ENCODE results near the gene USP53. TPM values are rescaled to one million over a fixed set of nuclear protein-coding genes. Genes with fewer than 3 reads are reported as not detected.
"Not testable (repeated sequence)": the region's sequence is repeated elsewhere in the genome, so short reads cannot be mapped to it uniquely, and the experiment has no call there.

USP53 gene
- polyA plus RNA-seq, 3 donors: 9.7 to 28.2 (median 15.6) TPM

- no peak overlapping the region for H3K27ac ChIP-seq (ENCODE audit: low read depth, low read length)
- WGBS, 3 donors: 91 to 99% (median 93%) methylated on average over 1 of the region's 1 CpG
These were observed 5.6 kb downstream of the USP53 start for GRCh38 chr4:119218093-119218492.

GRCh38 chr4:119221412-119221811, 8.9 kb downstream of the USP53 start:
- no peak overlapping the region for H3K27ac ChIP-seq (ENCODE audit: low read depth, low read length)
- WGBS, 3 donors: 82 to 93% (median 85%) methylated on average over 4 of the region's 4 CpGs

- H3K27ac ChIP-seq (ENCODE audit: low read depth, low read length): no peak overlapping the region
These were observed 15.2 kb downstream of the USP53 start for GRCh38 chr4:119227690-119228089.

- 92 to 96% (median 93%) methylated on average over 3 of the region's 3 CpGs for WGBS, 3 donors
These were observed 15.9 kb downstream of the USP53 start for GRCh38 chr4:119228406-119228805.

GRCh38 chr4:119229908-119230687, 17.6 kb downstream of the USP53 start:
- 76 to 90% (median 90%) methylated on average over 4 of the region's 4 CpGs for WGBS, 3 donors
- no peak overlapping the region for H3K27ac ChIP-seq (ENCODE audit: low read depth, low read length)

More at GRCh38 chr4:119228406-119228805, 15.9 kb downstream of the USP53 start:
- no peak overlapping the region for H3K27ac ChIP-seq (ENCODE audit: low read depth, low read length)

- WGBS, 3 donors: 66 to 75% (median 69%) methylated on average over 3 of the region's 3 CpGs
- no peak overlapping the region for H3K27ac ChIP-seq (ENCODE audit: low read depth, low read length)
These were observed 19.0 kb downstream of the USP53 start for GRCh38 chr4:119231491-119231890.

- 96 to 100% (median 98%) methylated on average over 1 of the region's 1 CpG for WGBS, 3 donors
- H3K27ac ChIP-seq (ENCODE audit: low read depth, low read length): no peak overlapping the region
These were observed 19.8 kb downstream of the USP53 start for GRCh38 chr4:119232286-119232685.

- H3K27ac ChIP-seq (ENCODE audit: low read depth, low read length): no peak overlapping the region
These were observed 20.7 kb downstream of the USP53 start for GRCh38 chr4:119233191-119233590.

- 18 to 55% (median 22%) methylated on average over 3 of the region's 3 CpGs for WGBS, 3 donors
- H3K27ac ChIP-seq (ENCODE audit: low read depth, low read length): no peak overlapping the region
These were observed 21.2 kb downstream of the USP53 start for GRCh38 chr4:119233750-119234149.

GRCh38 chr4:119237201-119237600, 24.7 kb downstream of the USP53 start:
- H3K27ac ChIP-seq (ENCODE audit: low read depth, low read length): no peak overlapping the region
- WGBS, 3 donors: 96 to 98% (median 96%) methylated on average over 9 of the region's 9 CpGs

GRCh38 chr4:119237642-119238041, 25.1 kb downstream of the USP53 start:
- H3K27ac ChIP-seq (ENCODE audit: low read depth, low read length): no peak overlapping the region
- 94 to 98% (median 96%) methylated on average over 2 of the region's 2 CpGs for WGBS, 3 donors

GRCh38 chr4:119238068-119238722, 25.7 kb downstream of the USP53 start:
- H3K27ac ChIP-seq (ENCODE audit: low read depth, low read length): no peak overlapping the region
- WGBS, 3 donors: 86% methylated on average over 4 of the region's 4 CpGs

GRCh38 chr4:119240128-119240527, 27.6 kb downstream of the USP53 start:
- 95 to 97% (median 95%) methylated on average over 1 of the region's 1 CpG for WGBS, 3 donors
- H3K27ac ChIP-seq (ENCODE audit: low read depth, low read length): no peak overlapping the region

GRCh38 chr4:119240568-119240967, 28.1 kb downstream of the USP53 start:
- H3K27ac ChIP-seq (ENCODE audit: low read depth, low read length): no peak overlapping the region
- WGBS, 3 donors: 74 to 84% (median 83%) methylated on average over 2 of the region's 2 CpGs

- 96 to 98% (median 96%) methylated on average over 1 of the region's 1 CpG for WGBS, 3 donors
These were observed 29.9 kb downstream of the USP53 start for GRCh38 chr4:119242417-119242816.

GRCh38 chr4:119243868-119244267, 31.4 kb downstream of the USP53 start:
- 53% methylated on average over 1 of the region's 1 CpG for WGBS, 3 donors
- H3K27ac ChIP-seq (ENCODE audit: low read depth, low read length): no peak overlapping the region

More at GRCh38 chr4:119242417-119242816, 29.9 kb downstream of the USP53 start:
- H3K27ac ChIP-seq (ENCODE audit: low read depth, low read length): no peak overlapping the region

GRCh38 chr4:119244344-119244743, 31.8 kb downstream of the USP53 start:
- WGBS, 3 donors: 63 to 77% (median 76%) methylated on average over 3 of the region's 3 CpGs
- H3K27ac ChIP-seq (ENCODE audit: low read depth, low read length): no peak overlapping the region

GRCh38 chr4:119244832-119245231, 32.3 kb downstream of the USP53 start:
- H3K27ac ChIP-seq (ENCODE audit: low read depth, low read length): no peak overlapping the region

- 73 to 76% (median 74%) methylated on average over 5 of the region's 5 CpGs for WGBS, 3 donors
- H3K27ac ChIP-seq (ENCODE audit: low read depth, low read length): no peak overlapping the region
These were observed 33.7 kb downstream of the USP53 start for GRCh38 chr4:119246177-119246733.

- 90 to 100% (median 97%) methylated on average over 2 of the region's 2 CpGs for WGBS, 3 donors
These were observed 38.5 kb downstream of the USP53 start for GRCh38 chr4:119251037-119251436.

More at GRCh38 chr4:119251037-119251436, 38.5 kb downstream of the USP53 start:
- H3K27ac ChIP-seq (ENCODE audit: low read depth, low read length): not testable (repeated sequence)
